Activated T-helper 1 cell treated with anti-CD3 and anti-CD28 coated beads, Interleukin-2, amount 50 U/mL, for 16 hours (primary cell): Measurements from ENCODE around the gene STX18.
"Not testable (repeated sequence)": the region's sequence is repeated elsewhere in the genome, so short reads cannot be mapped to it uniquely, and the experiment has no call there.

ENCODE experiments used
- DNase-seq, 2 donors: peaks; one replicate each; pipeline ENCODE4 v3.0.0-alpha.2; 2020; ENCODE audit warnings: low read depth in 1 of 2, low spot score in 1 of 2

The STX18 gene

DNA sequence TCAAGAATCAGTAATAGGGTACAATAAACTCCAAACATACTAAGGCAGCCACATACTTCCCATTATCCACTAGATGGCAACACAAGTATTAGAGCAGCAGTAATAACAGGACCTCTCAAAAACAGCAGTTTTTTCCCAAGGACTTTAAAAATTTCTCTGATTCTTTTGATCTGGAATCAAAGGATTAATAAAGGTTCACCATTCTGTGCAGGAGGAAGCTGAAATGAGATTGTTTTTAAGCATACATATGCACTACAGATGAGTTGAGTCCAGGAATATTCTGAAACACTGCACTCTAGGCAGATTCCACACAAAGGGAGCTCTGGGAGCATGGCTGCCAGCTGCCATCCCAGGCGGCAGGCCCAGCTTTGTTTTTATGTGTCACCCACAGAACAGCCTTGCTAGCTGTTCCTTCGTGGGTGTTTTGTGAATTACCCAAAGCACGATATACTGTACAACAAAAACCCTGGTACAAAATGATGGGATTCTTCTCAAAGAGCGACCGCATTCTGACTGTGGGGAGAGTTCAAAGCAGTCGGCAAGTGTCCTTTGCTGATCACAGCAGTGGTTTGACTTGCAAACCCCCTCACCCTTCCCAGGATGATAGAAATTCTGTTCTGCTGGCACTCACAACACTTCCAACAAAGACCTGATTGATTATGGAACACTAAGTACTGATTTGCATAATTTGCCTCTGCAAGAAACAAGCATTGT lies 61.0 kb downstream of the STX18 start:
- DNase-seq: no peak

DNA sequence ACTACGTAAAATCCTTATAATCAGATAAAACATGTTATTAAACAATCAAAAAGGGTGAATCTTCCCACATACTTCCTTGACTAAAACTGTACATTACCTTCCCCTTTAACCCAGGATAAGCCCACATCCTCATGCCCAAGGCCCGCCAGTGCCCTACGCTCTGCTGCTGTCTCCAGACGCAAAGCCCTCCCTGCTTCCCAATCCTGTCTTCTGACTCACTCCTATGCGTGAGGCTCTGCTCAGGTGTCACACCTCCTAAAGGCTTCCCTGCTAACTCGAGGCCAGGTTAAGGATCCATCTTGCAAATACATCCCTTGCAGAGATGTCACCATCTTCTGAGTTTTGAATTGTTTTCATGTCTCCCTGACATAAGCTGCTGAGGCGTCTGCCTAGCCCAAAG lies 61.6 kb downstream of the STX18 start:
- DNase-seq: no peak

DNA sequence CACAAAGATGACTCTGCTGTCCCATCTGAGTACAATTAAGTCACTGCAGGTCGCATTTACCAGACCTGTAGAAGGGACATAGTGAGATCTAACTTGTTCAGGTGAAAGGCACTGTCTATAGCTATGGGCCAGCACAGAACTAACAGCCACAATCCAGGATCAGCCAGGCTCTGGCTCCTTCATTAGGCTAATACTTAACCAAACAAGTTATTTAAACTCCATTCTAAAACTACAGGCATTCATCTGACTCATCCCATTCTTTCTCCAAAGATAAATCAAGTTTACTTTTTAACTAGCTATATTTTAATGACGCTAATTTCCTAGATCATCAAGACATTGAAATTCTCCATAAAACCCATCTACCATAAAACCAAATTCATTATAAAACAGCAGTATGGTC lies 62.5 kb downstream of the STX18 start:
- no peak for DNase-seq

DNA sequence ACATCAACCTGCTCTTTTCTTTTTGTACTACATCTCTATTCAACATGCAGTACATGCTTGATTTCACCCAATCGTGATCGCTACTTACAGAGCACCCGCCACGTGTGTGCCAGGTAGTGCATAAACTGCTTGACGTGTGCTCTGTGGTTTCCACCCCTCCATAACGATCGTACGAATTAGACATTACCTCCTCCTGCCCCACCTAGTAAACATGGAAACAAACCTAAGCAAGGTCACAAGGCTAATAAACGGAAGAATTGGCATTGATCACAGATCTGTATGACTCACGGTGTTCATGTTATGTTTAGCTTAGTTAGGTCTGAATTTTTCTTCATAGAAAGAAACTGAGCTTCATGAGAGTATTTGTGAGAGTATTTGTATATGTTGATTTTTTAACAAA lies 64.1 kb downstream of the STX18 start:
- DNase-seq: no peak

DNA sequence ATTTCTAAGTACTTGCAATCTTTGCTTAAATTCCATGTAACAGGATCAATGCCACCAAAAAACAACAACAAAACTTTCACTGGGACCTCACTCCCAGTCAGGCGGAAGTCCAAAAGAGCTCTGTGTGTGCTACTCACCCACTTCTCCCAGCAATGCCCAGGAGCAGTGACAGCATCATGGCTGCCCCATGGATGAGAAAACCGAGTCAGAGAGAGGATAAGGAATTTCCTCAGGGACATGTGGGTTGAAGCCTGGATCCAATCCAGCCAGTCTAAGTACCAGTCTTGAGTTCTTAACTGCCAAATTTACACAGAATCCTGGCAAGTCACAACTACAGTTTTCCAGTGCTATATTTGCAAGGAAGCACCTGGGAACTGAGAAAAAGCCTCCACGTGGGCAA lies 64.5 kb downstream of the STX18 start:
- DNase-seq: no peak

DNA sequence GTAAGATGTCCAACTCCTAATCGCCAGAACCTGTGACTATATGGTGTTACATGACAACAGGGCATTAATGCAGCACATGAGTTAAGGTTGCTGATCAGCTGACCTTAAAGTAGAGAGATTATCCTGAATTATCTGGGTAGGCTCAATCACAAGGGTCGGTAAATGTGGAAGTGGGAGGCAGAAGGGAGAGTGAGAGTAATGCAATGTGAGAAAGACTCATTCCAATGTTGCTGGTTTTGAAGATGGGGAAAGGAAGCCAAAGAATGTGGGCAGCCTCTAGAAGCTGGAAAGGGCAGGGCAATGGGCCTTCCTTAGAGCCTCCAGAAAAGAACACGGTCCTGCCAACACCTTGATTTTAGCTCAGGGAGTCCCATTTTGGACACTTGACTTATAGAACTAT lies 67.4 kb downstream of the STX18 start:
- DNase-seq: no peak

DNA sequence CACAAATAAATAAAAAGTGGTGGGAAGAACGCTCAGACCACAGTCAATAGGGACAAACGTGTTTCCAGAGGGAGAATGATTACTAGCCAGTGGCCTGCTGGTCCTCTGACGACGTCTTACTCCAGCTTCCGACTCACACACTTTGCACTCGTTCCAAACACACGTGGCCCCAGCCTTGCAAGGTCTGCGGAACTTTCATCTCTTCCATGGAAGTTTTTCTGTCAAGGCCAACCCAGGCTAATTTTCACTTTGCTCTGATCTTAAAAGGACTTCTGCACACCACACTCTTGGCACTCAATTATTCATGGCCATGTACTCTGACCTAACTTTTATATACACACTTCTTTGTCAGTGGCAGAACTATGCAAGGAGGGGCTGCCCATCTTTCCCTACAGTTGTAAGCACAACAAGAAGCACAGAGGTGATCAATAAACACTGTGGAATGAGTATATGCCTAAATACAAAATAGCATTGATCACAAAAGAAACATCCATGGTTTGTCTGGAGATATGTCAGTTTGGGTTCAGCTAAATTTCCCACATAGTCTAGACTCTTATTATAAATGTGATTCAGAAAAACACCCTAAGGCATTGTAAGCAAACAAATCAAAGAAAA lies 69.4 kb downstream of the STX18 start:
- DNase-seq: no peak

DNA sequence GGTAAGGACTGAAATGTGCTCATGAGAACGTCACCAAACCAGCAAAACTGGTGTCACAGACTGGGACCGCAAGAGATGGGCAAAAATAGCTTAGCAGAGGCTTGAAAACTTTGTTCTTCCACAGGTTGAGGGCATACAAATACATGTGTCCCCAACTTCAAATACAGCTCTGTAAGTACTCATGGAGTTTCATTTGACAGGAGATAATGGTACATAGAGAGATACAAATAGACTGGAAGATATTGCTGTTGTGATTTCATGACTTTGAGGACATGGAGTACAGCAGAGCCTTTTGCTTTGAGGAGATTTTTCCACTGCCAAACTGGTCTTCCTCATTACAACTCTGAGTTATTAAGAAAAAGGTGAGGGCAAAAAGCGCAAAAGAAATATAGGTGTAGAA lies 70.7 kb downstream of the STX18 start:
- no peak for DNase-seq

DNA sequence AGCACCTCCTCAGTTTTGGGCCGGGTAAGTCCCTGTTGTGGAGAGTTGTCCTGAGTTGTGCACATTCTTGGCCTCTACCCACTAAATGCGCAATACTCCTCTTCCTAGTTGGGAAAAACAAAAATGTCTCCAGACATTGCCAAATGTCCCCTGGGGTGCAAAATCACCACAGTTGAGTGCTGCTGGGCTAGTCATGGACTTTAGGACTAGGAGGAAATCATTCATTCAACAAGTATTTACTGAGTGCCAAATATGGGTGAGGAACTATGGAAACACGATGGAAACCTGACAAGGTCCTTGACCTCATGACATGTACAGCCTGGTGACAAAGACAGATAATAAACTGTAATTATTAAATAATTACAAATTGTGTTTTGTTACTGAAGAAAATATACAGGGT lies 71.6 kb downstream of the STX18 start:
- no peak for DNase-seq

DNA sequence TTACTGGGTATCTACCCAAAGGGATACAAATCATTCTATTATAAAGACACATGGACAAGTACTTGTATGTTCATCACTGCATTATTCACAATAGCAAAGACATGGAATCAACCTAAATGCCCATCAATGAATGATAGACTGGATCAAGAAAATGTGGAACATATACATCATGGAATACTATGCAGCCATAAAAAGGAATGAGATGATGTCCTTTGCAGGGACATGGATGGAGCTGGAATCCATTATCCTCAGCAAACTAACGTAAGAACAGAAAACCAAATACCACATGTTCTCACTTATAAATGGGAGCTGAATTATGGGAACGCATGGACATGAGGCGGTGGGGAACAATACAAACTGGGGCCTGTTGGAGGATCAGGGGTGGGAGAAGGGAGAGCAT lies 76.6 kb downstream of the STX18 start:
- DNase-seq: not testable (repeated sequence)

DNA sequence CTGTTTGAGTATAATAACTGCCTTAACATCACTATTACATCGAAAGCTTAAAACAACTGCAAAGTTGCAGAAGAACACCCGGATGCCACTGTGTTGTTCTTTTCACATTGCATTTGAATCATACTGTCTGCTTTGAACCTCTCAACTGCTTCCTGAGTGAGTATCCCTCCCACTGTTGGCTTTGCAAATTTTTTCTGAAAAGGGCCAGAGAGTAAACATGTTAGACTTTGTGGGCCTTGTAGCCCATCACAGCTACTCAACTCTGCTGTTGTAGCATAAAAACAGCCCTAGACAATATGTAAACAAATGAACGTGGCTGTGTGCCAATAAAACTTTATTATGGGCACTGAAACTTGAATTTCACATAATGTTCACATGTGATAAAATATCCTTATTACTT lies 78.9 kb downstream of the STX18 start:
- DNase-seq: no peak

DNA sequence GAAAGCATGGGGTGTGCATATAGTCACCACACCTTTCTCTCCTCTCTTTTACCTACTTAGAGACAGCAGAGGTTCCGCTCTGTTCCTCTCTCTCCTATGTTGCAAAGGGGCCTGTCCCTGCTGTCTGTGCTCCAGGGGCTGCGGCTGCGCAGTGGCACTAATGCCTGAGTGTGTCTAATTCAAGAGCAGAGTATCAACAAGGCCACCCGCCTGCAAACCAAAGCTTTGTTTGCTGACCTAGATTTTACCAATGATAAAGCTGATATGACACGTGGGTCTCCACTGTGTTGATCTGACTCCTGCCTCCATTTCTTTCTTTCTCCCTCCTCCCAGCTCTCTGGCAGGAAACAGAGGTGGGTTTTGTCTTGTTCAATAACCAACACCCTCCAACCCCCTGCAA lies 80.0 kb downstream of the STX18 start:
- DNase-seq: peak; percentile 1 to 38

DNA sequence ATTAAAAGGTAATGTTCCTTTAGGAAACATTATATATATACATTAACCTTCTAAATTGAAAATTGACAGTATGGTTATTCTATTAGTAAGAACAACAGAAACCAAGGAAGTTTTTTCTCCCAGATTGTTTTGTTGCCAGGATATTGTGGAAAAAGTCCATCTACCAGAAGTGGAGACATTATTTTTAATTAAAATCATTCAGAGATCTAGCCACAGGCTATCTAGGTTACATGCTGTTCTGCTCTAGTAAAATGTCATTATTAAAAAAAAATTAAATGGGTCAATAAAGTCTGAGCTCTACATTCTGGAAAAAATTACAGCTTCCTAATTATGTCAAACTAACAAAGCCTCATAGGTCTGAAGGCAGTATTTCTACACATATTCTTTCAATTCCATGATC lies 80.7 kb downstream of the STX18 start:
- no peak for DNase-seq

DNA sequence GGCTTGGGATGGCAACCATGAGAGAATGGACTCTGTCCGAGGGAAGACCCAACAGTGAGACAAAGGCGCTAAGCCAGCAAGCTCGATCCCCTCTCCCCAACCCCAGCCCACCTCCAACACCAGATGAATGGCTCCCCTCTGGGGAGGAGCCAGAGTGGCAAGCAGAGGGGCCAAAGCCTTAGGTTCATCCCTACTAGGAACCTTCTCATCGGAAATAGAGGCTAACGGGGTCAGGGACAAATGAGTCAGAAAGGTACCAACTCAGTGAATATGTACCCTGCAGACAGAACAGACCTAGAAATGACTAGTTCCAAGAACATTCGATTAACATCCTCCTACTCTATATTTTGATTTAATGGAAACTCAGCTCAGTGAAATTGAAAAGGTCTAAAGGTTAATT lies 81.1 kb downstream of the STX18 start:
- no peak for DNase-seq

DNA sequence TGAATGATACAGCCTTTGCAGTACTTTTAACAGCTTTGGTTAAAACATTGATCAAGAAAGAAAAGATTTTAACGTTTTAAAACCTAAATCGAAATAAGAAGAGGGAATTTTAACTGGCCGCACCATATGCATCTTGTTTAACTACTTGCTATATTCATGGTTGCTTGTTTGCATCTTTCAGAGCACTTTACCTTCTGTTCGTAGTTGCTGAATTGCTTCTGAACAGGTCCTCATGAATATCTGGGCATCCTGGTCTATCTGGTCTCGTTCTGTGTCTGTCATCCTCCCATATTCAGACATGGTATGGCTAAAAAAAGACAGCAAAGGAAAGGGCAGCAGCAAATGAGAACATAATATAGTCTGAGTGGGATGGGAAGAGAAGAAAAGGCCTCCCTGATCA lies 82.7 kb downstream of the STX18 start:
- DNase-seq: no peak

DNA sequence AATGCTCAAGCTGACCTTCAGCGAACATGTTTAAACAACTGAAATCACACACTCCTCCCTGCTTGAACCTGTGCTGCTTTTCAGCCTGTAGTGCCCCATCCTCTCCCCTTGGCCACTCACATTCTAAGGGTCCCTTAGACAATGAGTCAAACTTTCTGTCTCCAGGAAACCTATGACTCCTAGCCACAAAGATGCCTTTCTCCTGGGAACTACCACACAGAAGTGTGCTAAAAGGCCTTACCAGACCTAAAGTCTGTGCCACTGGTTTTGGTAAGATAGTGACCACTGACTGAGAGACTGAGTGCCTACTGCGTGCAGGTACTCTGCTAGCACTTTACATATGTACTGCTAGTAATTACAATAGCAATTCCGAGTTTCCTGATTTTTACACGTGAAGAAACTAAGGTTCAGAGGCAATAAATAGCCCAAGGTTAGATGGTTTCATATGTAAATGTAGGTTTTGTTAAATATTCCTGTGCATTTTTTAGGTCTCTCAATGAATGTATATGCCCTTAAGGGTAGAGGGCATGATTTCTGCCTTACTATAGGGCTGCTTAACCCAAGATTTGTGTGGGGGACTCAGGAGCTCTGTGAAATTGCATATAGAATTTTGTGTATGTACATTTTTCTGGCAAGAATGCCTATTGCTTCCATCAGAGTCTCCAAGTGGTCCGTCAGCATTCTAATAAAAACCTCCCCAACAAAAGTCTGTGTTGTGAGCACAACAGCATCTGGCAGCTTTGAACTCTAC lies 83.9 kb downstream of the STX18 start:
- DNase-seq: no peak

DNA sequence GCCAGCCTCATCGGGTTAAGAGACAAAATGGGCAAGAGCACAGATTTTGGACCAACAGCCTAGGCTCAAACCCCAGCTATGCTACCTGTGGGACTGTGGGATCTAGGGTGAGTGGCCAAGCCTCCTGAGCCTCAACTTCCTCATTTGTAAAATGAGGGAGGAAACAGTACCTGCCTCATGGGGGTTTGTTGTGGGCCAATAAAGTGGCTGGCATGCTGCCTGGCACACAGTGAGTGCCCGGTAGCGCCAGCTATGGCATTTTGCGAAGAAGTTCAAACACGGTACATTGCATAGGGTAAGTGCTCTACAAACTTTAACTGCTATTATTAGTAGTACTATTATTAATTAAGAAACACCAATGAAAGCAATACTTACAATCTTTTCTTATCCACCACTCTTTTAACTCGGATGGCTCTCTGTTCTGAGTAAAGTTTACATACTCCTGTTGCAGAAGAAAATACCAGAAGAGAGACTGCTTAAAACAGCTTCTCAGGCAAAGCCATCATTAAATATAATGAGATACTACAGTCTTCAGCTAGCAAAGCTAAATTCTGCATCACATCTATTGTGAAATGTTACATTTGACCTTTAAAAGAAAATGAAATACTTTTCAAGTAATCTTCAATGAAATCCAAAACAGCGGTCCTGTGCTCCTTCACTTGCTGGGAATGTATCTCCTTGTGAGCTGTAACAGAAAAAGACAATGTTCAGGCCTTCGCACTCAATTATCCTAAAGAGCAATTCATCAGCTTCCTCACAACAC lies 84.9 kb downstream of the STX18 start:
- DNase-seq: no peak

DNA sequence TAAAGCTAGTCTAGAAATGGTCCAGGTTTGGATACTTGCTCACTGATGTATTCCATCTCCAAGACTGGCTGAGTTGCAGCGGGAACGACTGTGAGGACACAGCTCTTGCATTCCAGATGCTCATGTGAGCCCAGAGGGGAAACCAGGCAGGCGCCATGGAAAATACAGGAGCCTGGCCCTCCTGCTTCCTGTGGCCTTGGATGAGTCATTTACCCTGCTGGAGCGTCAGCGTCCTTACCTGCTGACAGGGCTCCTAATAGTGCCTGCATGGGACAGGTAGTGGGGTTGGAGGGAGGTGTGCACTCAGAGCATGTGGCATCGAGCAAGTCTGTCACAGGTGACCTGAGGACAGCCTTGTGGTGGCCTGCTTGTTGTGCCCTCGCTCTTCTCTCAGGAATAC lies 85.5 kb downstream of the STX18 start:
- DNase-seq: no peak

DNA sequence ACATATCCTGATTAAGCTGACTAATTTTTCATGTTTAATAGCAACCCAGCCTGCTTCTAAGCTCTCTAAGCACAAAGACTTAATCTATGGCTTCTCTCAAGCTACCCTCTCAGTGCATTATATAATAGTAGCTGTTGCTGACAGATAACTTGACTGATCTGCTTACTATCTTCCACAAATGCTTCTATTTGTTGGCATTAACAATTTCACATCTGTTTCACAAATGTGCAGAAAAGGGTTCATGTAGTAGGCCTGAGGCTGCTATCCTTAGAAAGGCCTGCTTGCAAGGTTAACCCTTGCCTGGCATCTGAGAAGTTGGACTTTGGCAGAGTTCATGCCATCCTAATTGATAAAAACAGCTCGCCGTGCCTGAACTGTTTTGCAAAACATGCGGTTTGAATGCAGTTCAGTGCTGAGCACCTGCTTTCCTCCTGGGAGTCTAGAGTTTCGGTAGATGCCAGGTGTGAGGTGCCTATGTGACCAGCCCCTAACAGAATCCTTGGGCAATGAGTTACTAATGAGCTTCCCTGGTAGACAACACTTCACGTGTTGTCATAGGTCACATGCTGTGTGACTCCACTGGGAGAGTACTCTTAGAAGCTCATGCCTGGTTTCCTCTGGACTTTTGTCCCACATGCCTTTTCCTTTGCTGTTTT lies 86.5 kb downstream of the STX18 start:
- DNase-seq: no peak

DNA sequence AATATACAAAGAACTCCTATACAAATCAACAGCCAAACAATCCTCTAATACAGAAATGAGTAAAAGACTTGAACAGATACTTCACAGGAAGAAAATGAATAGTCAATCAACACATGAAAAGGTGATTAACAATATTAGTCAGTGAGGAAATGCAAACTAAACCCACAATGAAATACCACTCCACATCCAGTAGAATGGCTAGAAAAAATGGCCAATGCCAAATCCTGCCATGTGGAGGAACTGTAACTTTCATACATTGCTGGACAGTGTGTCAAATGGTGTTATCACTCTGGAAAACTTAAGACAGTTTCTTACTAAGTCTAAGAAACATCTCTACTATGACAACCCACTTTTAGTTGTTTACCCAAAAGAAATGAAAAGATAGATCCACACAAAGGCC lies 95.4 kb downstream of the STX18 start:
- no peak for DNase-seq

DNA sequence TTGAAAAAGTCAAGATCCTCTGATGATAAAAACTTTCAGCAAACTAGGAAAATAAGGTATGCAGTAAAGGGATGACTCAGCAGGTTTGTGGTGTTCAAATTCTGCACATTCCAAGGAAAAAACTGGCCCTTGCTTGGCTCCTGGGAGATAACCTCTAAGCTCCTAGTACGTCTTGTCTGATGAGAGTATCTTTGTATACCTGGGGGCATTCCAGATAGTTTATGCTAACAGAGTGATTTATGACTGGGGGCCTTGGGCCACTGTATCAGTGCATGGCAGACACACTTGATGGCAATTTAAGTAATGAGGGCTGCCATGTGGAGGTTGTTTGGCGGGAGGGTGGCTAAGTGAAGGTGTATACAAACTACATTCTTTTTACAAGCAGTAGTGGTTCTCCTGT lies 98.0 kb downstream of the STX18 start:
- no peak for DNase-seq
